Occipital lobe (tissue), 2 donors: ENCODE data around the gene ULK4. TPM values are rescaled to one million over a fixed set of nuclear protein-coding genes. Genes with fewer than 3 reads are reported as not detected.
"Not testable (repeated sequence)": the region's sequence is repeated elsewhere in the genome, so short reads cannot be mapped to it uniquely, and the experiment has no call there.

Experiments
- DNase-seq: peaks from one replicate; lab custom pipeline; 2025; lab: John Stamatoyannopoulos, UW
- total RNA-seq: library from RNA; depleted of rRNA; stranded (reverse); fragments of >200 nt; gene quantifications from one replicate; pipeline ENCODE4 v1.2.3, GENCODE V29; 2014

The ULK4 gene
- total RNA-seq, 1 donor from 2014 or later = 21.1 TPM

- no peak for DNase-seq
These were observed 89.7 kb downstream of the ULK4 start for GRCh38 chr3:41872157-41872556.

- no peak for DNase-seq
These were observed 94.4 kb downstream of the ULK4 start for GRCh38 chr3:41867533-41867932.

GRCh38 chr3:41866298-41866697, 95.6 kb downstream of the ULK4 start:
- no peak for DNase-seq

GRCh38 chr3:41863024-41863423, 98.9 kb downstream of the ULK4 start:
- no peak for DNase-seq

- not testable (repeated sequence) for DNase-seq
These were observed 101.4 kb downstream of the ULK4 start for GRCh38 chr3:41860489-41860888.

GRCh38 chr3:41854956-41855355, 106.9 kb downstream of the ULK4 start:
- no peak for DNase-seq

GRCh38 chr3:41853540-41854196, 108.2 kb downstream of the ULK4 start:
- DNase-seq = no peak

- no peak for DNase-seq
These were observed 112.9 kb downstream of the ULK4 start for GRCh38 chr3:41848753-41849574.

GRCh38 chr3:41847679-41848078, 114.2 kb downstream of the ULK4 start:
- DNase-seq = no peak

GRCh38 chr3:41846850-41847249, 115.1 kb downstream of the ULK4 start:
- DNase-seq = no peak

GRCh38 chr3:41845826-41846225, 116.1 kb downstream of the ULK4 start:
- DNase-seq = no peak

GRCh38 chr3:41844256-41844655, 117.6 kb downstream of the ULK4 start:
- not testable (repeated sequence) for DNase-seq

GRCh38 chr3:41840936-41841668, 120.8 kb downstream of the ULK4 start:
- not testable (repeated sequence) for DNase-seq

- no peak for DNase-seq
These were observed 125.4 kb downstream of the ULK4 start for GRCh38 chr3:41836360-41837134.

- DNase-seq = no peak
These were observed 128.3 kb downstream of the ULK4 start for GRCh38 chr3:41833628-41834027.

- DNase-seq = no peak
These were observed 142.7 kb downstream of the ULK4 start for GRCh38 chr3:41819236-41819635.

- no peak for DNase-seq
These were observed 153.3 kb downstream of the ULK4 start for GRCh38 chr3:41808618-41809017.

GRCh38 chr3:41808152-41808551, 153.8 kb downstream of the ULK4 start:
- no peak for DNase-seq

- DNase-seq = no peak
These were observed 166.9 kb downstream of the ULK4 start for GRCh38 chr3:41794748-41795589.

- no peak for DNase-seq
These were observed 169.1 kb downstream of the ULK4 start for GRCh38 chr3:41792806-41793205.

- no peak for DNase-seq
These were observed 192.8 kb downstream of the ULK4 start for GRCh38 chr3:41769106-41769505.
